Measurements from ENCODE around the gene CD109.
"Not testable (repeated sequence)": the region's sequence is repeated elsewhere in the genome, so short reads cannot be mapped to it uniquely, and the experiment has no call there.

The CD109 gene

GRCh38 chr6:73695619-73696421 is at the start of gene CD109:
Gene CD109 (plus strand): TSS chr6:73696203. CDS start chr6:73696216, 13 bp downstream.
- peak; percentile 11 for DNase-seq (ENCODE audit: low read depth)

DNA sequence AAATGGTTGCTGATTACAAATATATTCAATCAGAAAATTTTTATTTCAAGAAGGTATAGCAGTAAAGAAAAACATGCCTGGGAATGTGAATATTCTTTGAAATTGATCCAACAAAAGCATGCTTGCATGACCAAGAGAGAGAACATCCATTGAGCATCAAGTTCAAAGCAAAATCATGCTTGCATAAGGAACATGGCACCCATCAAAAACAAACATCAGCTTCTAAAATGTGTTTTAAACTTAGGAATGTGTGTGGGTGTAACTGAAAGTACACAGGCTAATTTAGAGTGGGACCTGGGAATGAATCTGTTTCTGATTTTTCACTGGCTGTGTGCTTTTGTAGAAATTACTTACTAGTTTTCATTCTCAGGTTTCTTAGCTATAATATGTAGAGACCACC is 47.8 kb upstream of the CD109 start:
- DNase-seq (ENCODE audit: low read depth): no peak

GRCh38 chr6:73649783-73650182 is 46.2 kb upstream of the CD109 start:
- DNase-seq (ENCODE audit: low read depth): no peak

DNA sequence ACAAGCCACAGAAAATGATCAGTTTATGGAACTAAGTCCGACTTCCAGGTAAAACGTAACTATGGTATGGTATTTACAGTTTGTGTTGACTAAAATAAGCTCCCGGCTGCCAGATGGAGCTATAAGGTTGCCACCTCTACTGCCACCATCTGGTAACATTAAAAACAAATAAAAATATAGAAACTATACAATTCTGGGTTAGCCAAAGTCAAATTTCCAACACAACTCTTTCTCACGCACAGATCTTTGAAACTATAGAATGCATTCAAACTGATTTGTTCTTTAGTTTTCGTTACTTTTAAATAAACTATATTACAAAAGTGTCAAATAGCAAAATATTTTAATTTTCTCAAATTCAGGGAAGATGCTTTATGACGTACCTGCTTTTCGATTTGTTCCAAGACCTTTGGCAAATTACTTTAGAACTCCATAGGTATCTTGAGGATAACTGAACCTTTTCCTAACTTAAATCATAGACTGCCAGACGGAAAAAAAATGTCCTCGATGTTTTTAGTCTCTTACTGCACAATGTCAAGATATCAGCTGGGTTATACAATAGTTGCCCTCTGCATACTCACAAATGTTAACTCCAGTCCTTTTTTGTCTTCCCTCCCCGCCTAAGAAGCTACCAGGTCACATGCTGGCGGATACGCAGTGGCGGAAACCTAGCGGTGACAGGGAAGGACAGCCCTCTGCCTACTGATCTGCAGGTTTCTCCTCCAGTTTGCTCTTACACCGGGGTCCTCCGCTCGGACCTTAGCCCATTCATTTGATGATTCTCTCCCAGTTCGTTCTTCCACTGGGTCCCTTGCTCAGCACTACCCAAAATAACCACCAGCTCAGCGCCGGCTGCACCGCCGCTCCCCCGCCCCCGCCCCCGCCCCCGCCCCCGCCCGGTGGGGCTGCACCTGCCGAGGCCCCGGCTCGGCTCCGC is 43.1 kb upstream of the CD109 start:
- peak; percentile 32 for DNase-seq (ENCODE audit: low read depth)

DNA sequence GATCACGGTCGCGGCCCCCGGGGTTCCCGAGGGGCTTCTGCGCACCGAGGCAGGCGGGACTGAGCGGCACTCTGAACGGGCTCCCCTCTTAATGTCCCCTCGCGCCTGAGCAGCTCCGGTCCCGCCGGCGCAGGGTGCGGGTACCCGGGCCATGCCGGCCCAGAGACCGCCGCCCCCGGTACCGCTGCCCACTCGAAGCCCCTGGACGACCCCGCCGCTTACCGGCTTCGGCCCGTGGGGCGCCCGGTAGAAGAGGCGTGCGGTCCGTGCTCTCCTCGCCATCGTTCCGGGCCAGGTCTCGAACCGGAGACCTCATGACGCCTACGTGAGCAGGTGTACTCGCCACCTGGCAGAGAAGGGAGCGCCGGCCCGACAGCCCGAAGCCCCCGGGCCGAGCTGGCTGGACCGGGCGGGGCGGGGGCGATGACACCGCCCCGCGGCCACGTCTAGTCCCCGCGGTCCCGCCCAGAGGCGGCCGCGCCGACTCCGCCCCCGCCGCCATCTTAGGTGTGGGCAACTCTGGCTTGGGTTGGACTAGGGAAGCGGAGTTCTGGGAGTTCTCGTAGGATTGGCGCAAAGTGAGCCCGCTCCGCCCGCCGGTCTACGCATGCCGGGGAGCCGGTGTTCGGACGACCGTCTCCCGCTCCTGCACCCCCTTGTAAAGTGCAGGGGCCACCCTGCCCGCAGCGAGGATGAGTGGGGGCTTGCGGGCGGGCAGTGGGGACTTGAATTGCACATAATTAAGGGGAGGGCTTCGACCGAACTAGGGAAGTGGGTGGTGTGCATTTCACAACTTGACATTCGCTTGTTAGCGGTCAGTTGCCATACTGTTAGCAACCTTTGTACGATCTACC is 42.2 kb upstream of the CD109 start, which contains the start of gene SLC17A5:
Gene SLC17A5, minus strand, starts transcription at position 422 of the 854 bp plus-strand sequence. Its CDS starts 106 bp downstream, at position 316.
- peak; percentile 76 for DNase-seq (ENCODE audit: low read depth)

GRCh38 chr6:73655341-73655917 is 40.6 kb upstream of the CD109 start:
- no peak for DNase-seq (ENCODE audit: low read depth)

DNA sequence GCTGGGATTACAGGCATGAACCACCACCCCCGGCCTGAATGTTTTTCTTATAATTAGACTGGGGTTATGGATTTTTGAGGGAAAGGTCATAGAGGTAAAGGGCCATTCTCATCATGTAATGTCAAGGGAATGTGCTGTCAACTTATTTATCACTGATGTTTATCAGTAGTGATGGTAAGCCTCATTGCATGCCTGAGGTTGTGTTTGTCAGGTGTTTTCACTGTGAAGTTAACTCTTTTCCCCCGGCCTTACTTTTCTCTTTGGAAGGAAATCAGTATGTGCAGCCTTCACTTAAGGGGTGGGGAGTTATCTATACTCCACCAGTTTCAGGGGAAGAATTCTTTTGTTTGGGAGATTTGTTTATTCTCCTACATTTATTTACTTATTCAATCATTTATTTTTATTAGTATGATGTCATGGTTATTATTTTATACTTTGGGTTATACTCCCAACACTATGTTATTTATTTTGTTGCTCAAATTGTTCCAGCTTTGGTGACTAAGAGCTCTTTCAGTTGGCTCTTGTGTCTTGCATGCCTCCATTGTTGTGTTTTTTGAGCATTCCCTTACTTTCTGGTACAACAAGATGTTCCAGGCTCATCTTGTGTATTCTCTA is 39.4 kb upstream of the CD109 start:
- DNase-seq (ENCODE audit: low read depth): no peak

GRCh38 chr6:73657201-73657600 is 38.8 kb upstream of the CD109 start:
- no peak for DNase-seq (ENCODE audit: low read depth)

GRCh38 chr6:73664701-73665100 is 31.3 kb upstream of the CD109 start:
- DNase-seq (ENCODE audit: low read depth): no peak

DNA sequence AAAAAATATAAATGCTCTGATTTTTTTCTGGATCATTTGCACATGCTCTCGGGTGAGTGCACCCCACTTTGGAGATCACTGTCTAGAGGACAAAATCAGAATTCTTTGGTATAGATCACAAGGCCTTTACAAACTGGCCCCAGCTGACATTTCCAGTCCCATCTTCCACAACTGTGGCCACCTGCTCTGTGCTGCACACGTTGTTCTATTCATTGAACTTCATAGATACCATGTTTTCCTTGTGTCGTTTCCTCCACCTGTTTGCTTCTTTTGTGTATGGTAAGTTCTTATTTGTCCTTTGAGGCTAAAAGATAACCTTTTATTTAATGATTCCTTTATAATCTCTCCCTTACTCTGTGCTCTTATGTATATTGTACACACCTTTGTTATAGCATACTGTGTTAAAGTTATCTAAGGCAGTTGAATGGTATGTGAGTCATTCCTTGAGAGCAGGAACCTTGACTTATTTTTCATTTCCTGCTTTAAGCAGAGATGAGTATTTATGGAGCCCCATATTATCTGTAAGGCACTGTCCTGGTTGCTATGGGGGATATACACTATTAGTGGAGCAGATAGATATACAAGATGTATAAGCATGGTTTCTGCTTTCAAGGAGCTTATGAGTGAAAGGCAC is 30.2 kb upstream of the CD109 start:
- no peak for DNase-seq (ENCODE audit: low read depth)

DNA sequence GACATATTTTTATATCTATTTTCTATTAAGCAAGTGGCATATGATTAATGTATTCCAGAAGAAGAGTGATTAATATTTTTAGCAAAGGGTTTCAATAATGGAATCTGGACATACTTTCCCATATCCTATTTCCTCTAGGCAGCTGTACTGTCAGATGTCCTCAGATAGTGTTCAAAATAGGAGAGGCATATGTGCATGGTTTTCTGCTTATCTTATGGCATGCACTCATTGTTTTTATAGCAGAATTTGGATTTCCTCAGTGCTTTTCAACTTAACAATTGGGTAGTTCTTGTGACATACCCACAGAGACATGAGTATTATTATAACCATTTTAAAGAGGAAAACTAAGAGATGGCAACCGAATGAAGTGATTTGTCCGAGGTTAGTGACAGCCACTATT is 29.6 kb upstream of the CD109 start:
- no peak for DNase-seq (ENCODE audit: low read depth)

- no peak for DNase-seq (ENCODE audit: low read depth)
These were observed 28.2 kb upstream of the CD109 start for GRCh38 chr6:73667798-73668197.

DNA sequence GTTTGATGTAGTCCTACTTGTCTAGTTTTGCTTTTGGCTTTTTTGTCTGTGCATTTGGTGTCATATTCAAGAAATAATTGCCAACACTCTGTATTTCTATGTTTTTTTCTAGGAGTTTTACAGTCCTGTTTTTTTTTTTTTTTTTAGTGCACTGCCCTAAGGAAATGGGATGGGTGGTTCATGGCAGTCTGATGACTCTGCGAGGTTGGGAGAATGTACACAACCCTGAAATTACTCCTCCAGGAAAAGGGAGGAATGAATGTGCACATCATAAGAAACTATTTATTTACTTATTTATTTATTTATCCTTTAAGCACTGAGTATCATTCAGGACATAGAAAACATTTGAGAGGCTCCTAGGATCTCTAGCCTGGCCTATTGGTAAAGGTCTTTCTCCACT is 27.0 kb upstream of the CD109 start:
- no peak for DNase-seq (ENCODE audit: low read depth)

- no peak for DNase-seq (ENCODE audit: low read depth)
These were observed 23.9 kb upstream of the CD109 start for GRCh38 chr6:73671911-73672685.

DNA sequence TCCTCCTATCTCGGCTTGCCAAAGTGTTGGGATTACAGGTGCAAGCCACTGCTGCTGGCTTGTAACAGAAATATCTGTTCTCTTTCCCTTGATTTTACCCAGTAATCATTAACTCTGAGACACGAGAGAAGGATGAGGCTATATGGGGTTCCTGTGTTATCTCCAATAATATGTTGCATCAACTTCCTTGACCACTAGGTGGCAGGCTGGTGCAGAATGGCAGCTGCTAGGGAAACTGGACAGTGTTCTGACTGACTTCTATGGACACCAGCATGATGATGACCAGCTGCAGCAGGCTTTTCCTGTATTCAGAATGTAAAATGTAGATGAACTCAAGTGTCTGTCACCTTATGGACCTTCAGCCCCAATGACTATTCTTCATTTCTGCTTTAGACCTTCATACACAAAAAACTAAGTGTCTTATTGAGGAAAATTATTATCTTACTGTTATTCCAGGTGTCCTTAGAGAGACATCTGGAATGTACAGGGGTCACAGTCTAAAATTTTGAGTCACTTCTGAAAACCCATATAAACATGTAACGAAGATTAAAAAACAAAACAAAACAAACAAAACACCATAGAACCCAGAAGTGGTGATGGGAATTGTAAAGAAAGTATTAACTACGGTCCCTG is 20.4 kb upstream of the CD109 start:
- DNase-seq (ENCODE audit: low read depth): peak; percentile 46

DNA sequence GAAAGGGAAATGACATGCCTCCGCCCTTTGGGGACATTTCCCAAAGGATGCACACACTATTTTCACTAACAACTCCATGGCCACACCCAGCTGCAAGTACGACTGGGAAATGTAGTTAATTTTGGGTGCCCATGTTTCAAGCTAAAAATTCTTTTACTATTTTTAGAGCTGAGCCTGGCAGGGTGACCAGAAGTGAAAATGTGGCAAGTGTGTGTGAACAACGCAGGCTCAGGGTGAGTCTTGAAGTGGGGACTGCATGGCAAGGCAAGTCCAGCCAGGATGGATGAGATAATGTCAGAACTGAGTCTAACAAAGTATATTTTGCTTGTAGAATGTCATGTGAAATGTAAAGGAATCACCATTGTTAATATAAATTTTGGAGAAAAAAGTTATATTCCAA is 17.0 kb upstream of the CD109 start:
- no peak for DNase-seq (ENCODE audit: low read depth)

GRCh38 chr6:73679846-73680245 is 16.2 kb upstream of the CD109 start:
- DNase-seq (ENCODE audit: low read depth): not testable (repeated sequence)

DNA sequence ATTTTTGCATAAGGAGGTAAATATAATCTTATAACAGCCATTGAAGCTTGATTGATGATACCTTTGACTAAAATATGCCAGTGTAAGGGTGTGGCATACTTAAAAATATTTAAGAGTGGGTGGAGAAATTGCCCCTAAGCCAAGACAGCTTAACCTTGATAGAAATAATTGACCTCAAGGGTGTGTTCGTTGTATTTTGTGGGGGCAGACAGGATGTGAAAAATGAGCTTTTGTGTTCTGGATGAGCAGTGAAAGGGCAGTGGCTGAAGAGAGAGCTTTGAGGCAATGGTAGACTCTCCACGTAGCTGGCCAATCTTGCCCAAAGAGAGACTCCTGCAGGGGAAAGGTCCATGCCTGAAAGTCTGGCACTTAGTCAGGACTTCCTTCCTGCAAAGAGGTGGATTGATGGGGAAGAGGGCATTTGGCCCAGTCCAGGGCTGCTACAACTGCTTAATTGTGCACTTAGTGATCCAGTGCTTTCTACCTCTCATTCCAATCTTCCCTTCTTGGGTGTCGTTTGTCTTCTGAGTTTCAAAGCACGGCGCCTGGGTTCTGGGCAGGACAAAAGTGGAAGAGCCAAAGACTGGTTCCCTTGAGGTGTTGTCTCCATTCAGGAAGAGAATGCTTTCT is 15.6 kb upstream of the CD109 start:
- DNase-seq (ENCODE audit: low read depth): no peak

DNA sequence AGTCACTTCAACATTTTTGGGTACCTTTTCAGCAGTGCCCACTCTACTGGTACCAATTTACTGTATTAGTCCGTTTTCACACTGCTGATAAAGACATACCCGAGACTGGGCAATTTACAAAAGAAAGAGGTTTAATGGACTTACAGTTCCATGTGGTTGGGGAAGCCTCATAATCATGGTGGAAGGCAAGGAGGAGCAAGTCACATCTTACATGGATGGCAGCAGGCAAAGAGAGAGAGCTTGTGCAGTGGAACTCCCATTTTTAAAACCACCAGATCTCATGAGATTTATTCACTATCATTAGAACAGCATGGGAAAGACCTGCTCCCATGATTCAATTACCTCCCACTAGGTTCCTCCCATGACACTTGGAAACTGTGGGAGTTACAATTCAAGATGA is 12.4 kb upstream of the CD109 start:
- not testable (repeated sequence) for DNase-seq (ENCODE audit: low read depth)
